Measurements from ENCODE around the gene PM20D1.

- TF ChIP-seq, protein P1, sequence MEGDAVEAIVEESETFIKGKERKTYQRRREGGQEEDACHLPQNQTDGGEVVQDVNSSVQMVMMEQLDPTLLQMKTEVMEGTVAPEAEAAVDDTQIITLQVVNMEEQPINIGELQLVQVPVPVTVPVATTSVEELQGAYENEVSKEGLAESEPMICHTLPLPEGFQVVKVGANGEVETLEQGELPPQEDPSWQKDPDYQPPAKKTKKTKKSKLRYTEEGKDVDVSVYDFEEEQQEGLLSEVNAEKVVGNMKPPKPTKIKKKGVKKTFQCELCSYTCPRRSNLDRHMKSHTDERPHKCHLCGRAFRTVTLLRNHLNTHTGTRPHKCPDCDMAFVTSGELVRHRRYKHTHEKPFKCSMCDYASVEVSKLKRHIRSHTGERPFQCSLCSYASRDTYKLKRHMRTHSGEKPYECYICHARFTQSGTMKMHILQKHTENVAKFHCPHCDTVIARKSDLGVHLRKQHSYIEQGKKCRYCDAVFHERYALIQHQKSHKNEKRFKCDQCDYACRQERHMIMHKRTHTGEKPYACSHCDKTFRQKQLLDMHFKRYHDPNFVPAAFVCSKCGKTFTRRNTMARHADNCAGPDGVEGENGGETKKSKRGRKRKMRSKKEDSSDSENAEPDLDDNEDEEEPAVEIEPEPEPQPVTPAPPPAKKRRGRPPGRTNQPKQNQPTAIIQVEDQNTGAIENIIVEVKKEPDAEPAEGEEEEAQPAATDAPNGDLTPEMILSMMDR (IDR thresholded peaks at IDR 0.05): no peak
- no peak for TF ChIP-seq POLR2AphosphoS5 (IDR thresholded peaks at IDR 0.05)
- no peak for TF ChIP-seq POLR2A (IDR thresholded peaks at IDR 0.05)
Observed at GRCh38 chr1:205861540-205861939, 11.6 kb upstream of the PM20D1 start.
